Fibroblast of villous mesenchyme (primary cell): ENCODE results near the gene TNF. TPM values are rescaled to one million over a fixed set of nuclear protein-coding genes. Genes with fewer than 3 reads are reported as not detected.
A peak's percentile ranks its signal among the peaks of the same experiment; 100 is the strongest.

ENCODE experiments used
- DNase-seq: peaks from one replicate; pipeline ENCODE4 v3.0.0-alpha.2; 2010; ENCODE audit warnings: low read depth
- H3K4me3 ChIP-seq: 2 replicates; pipeline ENCODE4 v1.5.1; 2011; ENCODE audit warnings: low read depth, mild to moderate bottlenecking, low read length
- total RNA-seq: library from RNA; depleted of rRNA; stranded (reverse); fragments of >200 nt; gene quantifications from 2 replicates; pipeline ENCODE4 v1.2.3, GENCODE V29; 2012
- TF ChIP-seq, protein P1 (sequence below): IDR thresholded peaks from 2 replicates; pipeline ENCODE4 v1.5.1; 2012; ENCODE audit warnings: low read depth, mild to moderate bottlenecking, low read length; ENCODE audit not compliant: insufficient read depth

Gene TNF
- total RNA-seq, 1 donor, result under 0.01 TPM

DNA sequence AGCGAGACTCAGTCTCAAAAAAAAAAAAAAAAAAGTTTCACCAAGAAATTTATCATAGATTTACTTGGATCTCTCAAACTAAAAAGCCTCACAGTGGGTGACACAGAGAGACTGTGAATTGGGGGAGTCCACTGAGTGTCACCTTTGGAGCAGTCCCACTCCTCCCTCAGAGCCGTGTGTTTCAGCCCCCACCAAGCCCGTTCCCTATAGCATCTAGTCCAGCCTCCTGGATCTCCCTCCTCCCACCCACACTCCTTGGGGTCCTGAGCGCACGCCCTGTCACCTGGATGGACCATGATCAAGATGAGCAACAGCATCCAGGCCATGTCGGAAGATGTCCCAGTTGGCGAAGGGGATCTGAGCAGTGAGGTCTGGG lies 17.0 kb downstream of the TNF start:
- no peak for DNase-seq
- no peak overlapping the region for H3K4me3 ChIP-seq
- TF ChIP-seq, protein P1, sequence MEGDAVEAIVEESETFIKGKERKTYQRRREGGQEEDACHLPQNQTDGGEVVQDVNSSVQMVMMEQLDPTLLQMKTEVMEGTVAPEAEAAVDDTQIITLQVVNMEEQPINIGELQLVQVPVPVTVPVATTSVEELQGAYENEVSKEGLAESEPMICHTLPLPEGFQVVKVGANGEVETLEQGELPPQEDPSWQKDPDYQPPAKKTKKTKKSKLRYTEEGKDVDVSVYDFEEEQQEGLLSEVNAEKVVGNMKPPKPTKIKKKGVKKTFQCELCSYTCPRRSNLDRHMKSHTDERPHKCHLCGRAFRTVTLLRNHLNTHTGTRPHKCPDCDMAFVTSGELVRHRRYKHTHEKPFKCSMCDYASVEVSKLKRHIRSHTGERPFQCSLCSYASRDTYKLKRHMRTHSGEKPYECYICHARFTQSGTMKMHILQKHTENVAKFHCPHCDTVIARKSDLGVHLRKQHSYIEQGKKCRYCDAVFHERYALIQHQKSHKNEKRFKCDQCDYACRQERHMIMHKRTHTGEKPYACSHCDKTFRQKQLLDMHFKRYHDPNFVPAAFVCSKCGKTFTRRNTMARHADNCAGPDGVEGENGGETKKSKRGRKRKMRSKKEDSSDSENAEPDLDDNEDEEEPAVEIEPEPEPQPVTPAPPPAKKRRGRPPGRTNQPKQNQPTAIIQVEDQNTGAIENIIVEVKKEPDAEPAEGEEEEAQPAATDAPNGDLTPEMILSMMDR, result no peak

DNA sequence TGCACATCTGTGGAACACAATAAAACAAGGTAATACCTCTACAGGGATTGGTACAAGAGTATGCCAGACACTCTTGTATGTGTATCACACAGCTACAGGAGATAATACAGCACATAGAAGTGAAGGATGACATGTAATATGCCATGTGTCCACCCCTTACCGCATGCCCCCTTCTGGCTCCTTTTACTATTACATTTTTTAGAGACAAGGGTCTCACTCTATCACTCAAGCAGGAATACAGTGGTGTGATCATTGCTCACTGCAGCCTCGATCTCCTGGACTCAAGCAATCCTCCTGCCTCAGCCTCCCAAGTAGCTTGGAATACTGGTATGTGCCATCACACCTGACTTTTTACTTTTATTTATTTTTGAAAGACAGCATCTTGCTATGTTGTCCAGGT lies 21.6 kb downstream of the TNF start:
- H3K4me3 ChIP-seq, result no peak overlapping the region
- peak; percentile 41 for DNase-seq
- TF ChIP-seq, protein P1, result peak; percentile 46

DNA sequence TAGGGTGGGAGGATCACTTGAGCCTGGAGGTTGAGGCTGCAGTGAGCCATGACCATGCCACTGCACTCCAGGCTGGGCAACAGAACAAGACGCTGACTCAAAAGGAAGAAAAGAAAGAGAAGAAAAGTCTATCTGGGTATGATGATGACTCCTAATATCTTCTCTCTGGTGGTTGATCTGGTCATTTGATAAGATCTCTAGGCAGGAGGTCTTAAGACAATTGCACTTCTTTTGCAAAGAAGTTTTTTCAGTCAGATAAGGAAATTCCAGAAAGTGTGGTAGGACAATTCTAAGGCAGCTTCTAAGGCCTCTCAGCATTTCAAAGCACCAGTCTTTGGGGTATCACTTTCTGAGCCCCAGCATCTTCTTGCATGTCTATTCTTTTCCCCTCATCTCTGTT lies 32.0 kb downstream of the TNF start:
- TF ChIP-seq, protein P1, result no peak
- no peak for DNase-seq
- no peak overlapping the region for H3K4me3 ChIP-seq

DNA sequence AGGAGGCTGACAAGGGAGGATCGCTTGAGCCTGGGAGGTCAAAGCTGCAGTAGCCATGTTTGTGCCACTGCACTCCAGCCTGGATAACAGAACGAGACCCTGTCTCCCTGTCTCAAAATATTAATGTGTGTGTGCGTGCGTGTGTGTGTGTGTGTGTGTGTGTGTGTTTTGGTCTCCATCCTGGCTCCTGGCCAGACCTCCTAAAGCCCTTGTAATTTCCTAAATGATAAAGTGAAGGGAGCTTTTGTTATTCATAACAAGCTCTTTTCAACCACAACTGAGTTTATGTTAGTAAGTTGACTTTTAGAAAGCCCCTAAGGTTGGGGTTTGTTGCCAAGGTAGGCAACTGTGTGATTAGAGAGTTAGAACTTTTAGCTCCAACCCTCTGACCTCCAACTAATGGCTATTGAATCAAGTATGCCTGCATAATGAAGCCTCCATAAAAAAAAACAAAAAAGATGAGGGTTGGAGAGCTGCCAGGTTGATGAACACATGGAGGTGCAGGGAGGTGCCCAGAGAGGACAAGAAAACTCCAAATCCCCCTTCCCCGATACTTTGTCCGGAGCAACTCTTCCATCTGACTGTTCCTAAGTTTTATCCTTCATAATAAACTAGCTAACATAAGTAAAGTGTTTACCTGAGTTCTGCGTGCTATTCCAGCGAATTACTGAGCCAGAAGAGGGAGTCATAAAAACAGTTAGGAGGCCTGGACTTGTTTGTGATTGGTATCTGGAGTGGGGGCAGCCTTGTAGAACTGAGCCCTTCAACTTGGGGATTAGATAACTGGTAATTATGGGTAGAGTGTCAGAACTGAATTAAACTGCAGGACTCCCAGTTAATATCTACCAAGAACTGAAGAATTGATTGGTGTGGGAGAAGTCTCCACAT lies 34.4 kb downstream of the TNF start:
- TF ChIP-seq, protein P1, result no peak
- DNase-seq, result no peak
- no peak overlapping the region for H3K4me3 ChIP-seq

DNA sequence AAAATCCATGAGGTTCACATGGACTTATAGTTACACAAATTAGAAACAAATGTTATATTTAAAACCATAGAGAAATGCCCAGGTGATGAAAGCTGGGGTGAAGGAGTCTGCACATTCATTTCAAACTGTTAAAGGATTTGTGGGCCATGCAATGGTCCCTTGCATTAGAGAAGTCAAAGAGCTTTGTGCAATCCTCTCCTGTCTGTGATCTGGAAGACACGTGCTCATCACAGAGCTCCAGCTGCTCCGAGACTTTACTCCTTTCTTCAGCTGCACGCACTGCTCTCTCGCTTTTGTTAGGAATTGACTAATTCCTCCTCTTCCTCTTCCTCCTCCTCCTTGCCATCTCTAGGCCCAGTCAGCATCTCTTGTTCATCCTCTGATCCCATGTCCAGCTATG lies 35.6 kb downstream of the TNF start:
- no peak overlapping the region for H3K4me3 ChIP-seq
- DNase-seq, result no peak
- TF ChIP-seq, protein P1, result no peak

DNA sequence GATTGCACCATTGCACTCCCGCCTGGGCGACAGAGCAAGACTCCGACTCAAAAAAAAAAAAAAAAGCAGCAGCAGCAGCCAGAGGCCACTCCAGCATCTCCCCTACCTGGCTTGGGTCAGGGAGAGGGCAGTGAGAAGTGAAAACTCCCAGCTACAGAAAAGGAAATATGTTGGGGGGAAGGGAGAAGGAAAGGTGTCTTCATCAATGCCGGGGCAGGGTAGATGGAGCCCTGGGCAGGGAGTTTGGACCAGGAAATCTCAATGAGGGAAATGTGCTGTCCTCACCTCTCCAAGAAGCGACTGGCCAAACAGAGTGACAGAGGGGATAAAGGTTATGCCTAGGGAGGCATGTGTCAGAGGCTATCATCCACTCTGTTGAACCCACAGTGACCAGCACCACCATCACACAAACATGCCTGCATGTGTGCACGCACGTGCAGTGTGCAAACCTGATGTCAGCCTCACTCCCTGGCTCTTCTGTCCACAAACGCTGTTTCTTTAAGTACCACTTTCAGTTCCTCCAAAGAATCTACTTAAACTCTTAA lies 38.8 kb downstream of the TNF start:
- TF ChIP-seq, protein P1, result no peak
- DNase-seq, result no peak
- H3K4me3 ChIP-seq, result no peak overlapping the region
